K562 (cell line): ENCODE measurements around the gene OVCA2. TPM values are rescaled to one million over a fixed set of nuclear protein-coding genes. Genes with fewer than 3 reads are reported as not detected.

ENCODE experiments used
- ATAC-seq: fragments of 200-7000 bp; cut with Tn5 transposase; 3 replicates; pipeline ENCODE4 v1.9.1; 2020; ENCODE audit warnings: moderate library complexity
- BruUV-seq: library from RNA; stranded (reverse); fragments of 400-500 nt; replicated peaks from 2 replicates; lab custom pipeline; 2021; lab: Mats Ljungman, UMichigan
- CTCF ChIA-PET: fragments of 300-600 bp; formaldehyde crosslinking; extraction: SDS; loops from one replicate; lab custom pipeline; 2021; ENCODE audit warnings: low intra/inter-chr PET ratio; lab: Yijun Ruan, JAX
- POLR2A ChIA-PET: fragments of 300-600, 350-650 bp; sonication (Branson Sonifier 250); formaldehyde crosslinking; extraction: SDS; loops from one replicate; lab custom pipeline; 2021; ENCODE audit warnings: antibody characterized with exemption, inconsistent platforms; lab: Yijun Ruan, JAX
- DNase-seq, 4 experiments: peaks; one replicate each; pipeline versions ENCODE4 v3.0.0 to v3.0.0-alpha.2; 2011 to 2018; ENCODE audit warnings: low spot score in 3 of 4, mixed read lengths in 3 of 4; ENCODE audit errors: extremely low read depth in 1 of 4
- FAIRE-seq: peaks from 2 replicates; lab custom pipeline; 2011; peaks lifted over from hg19 to GRCh38; lab: Jason Lieb, UNC
- H2AFZ ChIP-seq: 2 replicates; pipeline ENCODE4 v1.6.0; 2011; ENCODE audit warnings: low read depth, low read length, control low read depth, inconsistent platforms
- H3K27ac ChIP-seq: fragments of 200-600 bp; 3 replicates; pipeline ENCODE4 v1.8.0; 2011; ENCODE audit warnings: low read depth, mild to moderate bottlenecking, control low read depth, inconsistent platforms, low read length, moderate library complexity, mixed read lengths; ENCODE audit errors: extremely low read depth
- H3K27me3 ChIP-seq, 2 experiments: fragments of 300-600 bp in 1 of 2; 2 replicates in 1 of 2; 3 replicates in 1 of 2; pipeline versions ENCODE4 v1.6.0 to v1.8.0; 2011; ENCODE audit warnings: inconsistent platforms in 2 of 2, low read length in 2 of 2, mild to moderate bottlenecking in 1 of 2, mixed read lengths in 1 of 2, moderate library complexity in 1 of 2; ENCODE audit not compliant: control insufficient read depth in 2 of 2, insufficient read depth in 2 of 2
- H3K36me3 ChIP-seq: fragments of 300-600 bp; 3 replicates; pipeline ENCODE4 v1.8.0; 2011; ENCODE audit warnings: mild to moderate bottlenecking, low read length, inconsistent platforms; ENCODE audit not compliant: control insufficient read depth, insufficient read depth
- H3K4me1 ChIP-seq, 2 experiments: fragments of 200-600 bp in 1 of 2; replicated peaks in 1 of 2; 2 replicates in 1 of 2; 3 replicates in 1 of 2; pipeline versions ENCODE4 v1.5.1 to v1.8.0; 2011; ENCODE audit warnings: inconsistent platforms in 2 of 2, low read length in 2 of 2, mild to moderate bottlenecking in 1 of 2, mixed read lengths in 1 of 2, moderate library complexity in 1 of 2; ENCODE audit not compliant: control insufficient read depth in 2 of 2, insufficient read depth in 2 of 2
- H3K4me2 ChIP-seq: 2 replicates; pipeline ENCODE4 v1.6.1; 2011; ENCODE audit warnings: low read length, control low read depth, inconsistent platforms, mixed read lengths; ENCODE audit not compliant: insufficient read depth
- H3K4me3 ChIP-seq: fragments of 200-600 bp; sonication (generic), shearing (Covaris generic); 2 replicates; pipeline ENCODE4 v1.5.1; 2016; ENCODE audit warnings: control low read depth, inconsistent platforms
- H3K79me2 ChIP-seq: fragments of 200-600 bp; 3 replicates; pipeline ENCODE4 v1.8.0; 2011; ENCODE audit warnings: low read length, inconsistent platforms; ENCODE audit not compliant: control insufficient read depth, insufficient read depth
- H3K9ac ChIP-seq, 2 experiments: 2 replicates each; pipeline versions ENCODE4 v1.6.0 to v1.6.1; 2011; ENCODE audit warnings: low read depth in 2 of 2, low read length in 2 of 2, control low read depth in 1 of 2, inconsistent platforms in 1 of 2, mild to moderate bottlenecking in 1 of 2, mixed read lengths in 1 of 2; ENCODE audit not compliant: insufficient read depth in 1 of 2
- H3K9me1 ChIP-seq: one replicate; pipeline ENCODE4 v1.6.0; 2011; ENCODE audit warnings: inconsistent platforms, mild to moderate bottlenecking, low read length, moderate library complexity; ENCODE audit not compliant: control insufficient read depth, insufficient read depth
- H3K9me3 ChIP-seq: replicated peaks from 2 replicates; pipeline ENCODE4 v1.5.1; 2011; ENCODE audit warnings: low read depth, low read length, inconsistent platforms; ENCODE audit not compliant: control insufficient read depth, insufficient read depth
- H4K20me1 ChIP-seq: replicated peaks from 2 replicates; pipeline ENCODE4 v1.6.1; 2011; ENCODE audit warnings: low read length, inconsistent platforms, mixed read lengths; ENCODE audit not compliant: control insufficient read depth, insufficient read depth
- GABPA ChIP-seq: fragments of 200-800 bp; sonication (Bioruptor generic); conservative IDR thresholded peaks from 2 replicates; pipeline ENCODE4 v1.6.1; 2016; ENCODE audit warnings: low read depth, missing genetic modification characterization, missing compliant biosample characterization
- RHOXF2B ChIP-seq: fragments of 250-450 bp; sonication (Bioruptor Pico); conservative IDR thresholded peaks from 2 replicates; pipeline ENCODE4 v1.5.1; 2021
- SMAD1 ChIP-seq: fragments of 150-350 bp; IDR thresholded peaks from 2 replicates; pipeline ENCODE4 v1.6.1; 2014; ENCODE audit warnings: low read length, low read depth; ENCODE audit not compliant: partially characterized antibody
- WGBS: fragments of 100-300 bp; shearing (Covaris generic); methylation state at CpG from one replicate; pipeline ENCODE4 v1.1.6; 2016; ENCODE audit warnings: low coverage, mixed read lengths; ENCODE audit not compliant: insufficient coverage; ENCODE audit errors: missing lambda C conversion rate; 5-methylcytosine and 5-hydroxymethylcytosine counted together
- in situ Hi-C: fragments of 300-500 bp; cut with MboI; formaldehyde crosslinking; loops from 4 replicates; pipeline ENCODE4 v1.15.0; 2018; ENCODE audit warnings: inconsistent platforms, mixed read lengths
- intact Hi-C: fragments of 100-400 bp; cut with micrococcal nuclease; formaldehyde crosslinking; loops from 2 replicates; pipeline ENCODE4 v1.14.2; 2022
- polyA plus RNA-seq, 8 experiments: library from polyadenylated mRNA; depleted of rRNA in 4 of 8; stranded (reverse) in 5 of 8; unstranded in 3 of 8; fragments of >200 nt; fragmentation: Nextera tagmentation in 2 of 8; fragmentation: Illumina TruSeq in 1 of 8; extraction: Ambion mirVana in 2 of 8; extraction: Trizol in 1 of 8; gene quantifications; 2 replicates each; pipeline versions ENCODE4 v1.2.1 to v1.2.3, GENCODE V29; 2011 to 2014; ENCODE audit warnings: inconsistent platforms in 1 of 8, missing spikeins in 1 of 8
- total RNA-seq, 7 experiments: library from RNA; depleted of rRNA in 6 of 7; stranded (reverse); fragments of >200 nt in 6 of 7; fragmentation: Illumina TruSeq in 2 of 7; extraction: Trizol in 2 of 7; gene quantifications; 2 replicates each; pipeline versions ENCODE4 v1.2.1 to v1.2.3, GENCODE V29; 2011 to 2021; ENCODE audit warnings: low replicate concordance in 1 of 7
- TF ChIP-seq, protein P1 (sequence below): fragments of 250-450 bp; sonication (Bioruptor Pico); IDR thresholded peaks from 2 replicates; pipeline ENCODE4 v1.4.0; 2020

Gene OVCA2
- total and polyA plus RNA-seq, 9 of the 15 experiments (the other 6 are each of a cell fraction or from before 2014, with no cell fraction given) = 3.0 to 23.7 (median 14.1) TPM

DNA sequence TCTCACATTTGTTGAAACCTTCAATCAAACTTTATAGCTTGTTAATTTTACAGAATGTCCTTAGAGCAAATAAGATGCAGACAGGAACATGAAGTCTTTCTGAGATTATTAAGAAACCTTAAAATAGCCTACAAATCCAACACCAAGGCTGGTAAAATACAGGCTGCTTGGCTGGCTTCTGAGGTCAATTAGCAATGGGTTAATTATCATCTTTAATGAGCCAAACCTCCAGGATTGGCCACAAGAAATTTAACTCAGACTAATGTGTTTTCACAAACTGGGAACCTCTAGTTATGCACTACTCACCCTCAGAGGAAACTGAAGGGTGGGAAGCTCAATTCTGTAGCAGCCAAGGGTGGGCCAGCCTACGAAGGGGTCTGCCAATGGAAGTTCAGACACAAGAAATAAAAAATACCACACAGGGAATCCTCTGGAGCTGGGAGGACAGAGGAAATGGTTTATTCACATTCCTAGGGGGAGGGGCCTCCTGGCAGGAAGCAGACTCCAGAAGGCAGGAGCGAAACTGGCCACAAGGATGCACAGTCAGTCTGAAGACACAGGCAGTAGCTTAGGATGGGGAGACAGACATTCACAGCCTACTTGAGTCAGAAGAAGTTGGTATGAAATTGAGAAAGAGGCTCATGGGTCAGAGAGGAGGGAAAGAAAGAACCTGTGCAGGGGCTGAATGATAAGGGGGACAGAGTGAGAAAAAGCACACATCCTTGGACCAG lies 49.1 kb downstream of the OVCA2 start:
- in situ Hi-C loops (no loop called here), intact Hi-C loops (no loop called here)
- ChIA-PET POLR2A (interaction anchor here (1.2 to 2.7 kb wide), 2 partner anchors 9 to 12 kb away, joined by 4 to 7 read pairs; no protein-coding TSS in a partner anchor), CTCF (no interaction called here)
- Histone ChIP-seq H3K4me1 (peaks cover 19 to 29% of the 10 kb centered on the region in 2 experiments), H3K27me3 (no peaks in the 10 kb centered on the region), H3K4me3 (no peak overlapping the region), H4K20me1 (no peaks in the 10 kb centered on the region), H3K9me3 (no peaks in the 10 kb centered on the region), H3K9ac (no peak overlapping the region), H3K9me1 (peaks cover 4% of the 10 kb centered on the region), H3K4me2 (no peak overlapping the region), H3K27ac (no peak overlapping the region), H3K79me2 (no peaks in the 10 kb centered on the region), H3K36me3 (peaks cover 4% of the 10 kb centered on the region; the same call in 1 of the 3 replicates), H2AFZ (no peak overlapping the region)
- WGBS = 58% methylated on average over 2 of the region's 2 CpGs
- BruUV-seq = no TSS peak
- DNase-seq (peak in 2 of 4 experiments; percentile 17 to 23), FAIRE-seq (no peak), ATAC-seq (no peak)
- TF ChIP-seq SMAD1 = no peak
- 0 out of 2 replicates have a peak, but pooled peaks have one; percentile 7 for TF ChIP-seq GABPA (tag)
- TF ChIP-seq RHOXF2B (CRISPR knock-in tag) = no peak
- TF ChIP-seq, protein P1, sequence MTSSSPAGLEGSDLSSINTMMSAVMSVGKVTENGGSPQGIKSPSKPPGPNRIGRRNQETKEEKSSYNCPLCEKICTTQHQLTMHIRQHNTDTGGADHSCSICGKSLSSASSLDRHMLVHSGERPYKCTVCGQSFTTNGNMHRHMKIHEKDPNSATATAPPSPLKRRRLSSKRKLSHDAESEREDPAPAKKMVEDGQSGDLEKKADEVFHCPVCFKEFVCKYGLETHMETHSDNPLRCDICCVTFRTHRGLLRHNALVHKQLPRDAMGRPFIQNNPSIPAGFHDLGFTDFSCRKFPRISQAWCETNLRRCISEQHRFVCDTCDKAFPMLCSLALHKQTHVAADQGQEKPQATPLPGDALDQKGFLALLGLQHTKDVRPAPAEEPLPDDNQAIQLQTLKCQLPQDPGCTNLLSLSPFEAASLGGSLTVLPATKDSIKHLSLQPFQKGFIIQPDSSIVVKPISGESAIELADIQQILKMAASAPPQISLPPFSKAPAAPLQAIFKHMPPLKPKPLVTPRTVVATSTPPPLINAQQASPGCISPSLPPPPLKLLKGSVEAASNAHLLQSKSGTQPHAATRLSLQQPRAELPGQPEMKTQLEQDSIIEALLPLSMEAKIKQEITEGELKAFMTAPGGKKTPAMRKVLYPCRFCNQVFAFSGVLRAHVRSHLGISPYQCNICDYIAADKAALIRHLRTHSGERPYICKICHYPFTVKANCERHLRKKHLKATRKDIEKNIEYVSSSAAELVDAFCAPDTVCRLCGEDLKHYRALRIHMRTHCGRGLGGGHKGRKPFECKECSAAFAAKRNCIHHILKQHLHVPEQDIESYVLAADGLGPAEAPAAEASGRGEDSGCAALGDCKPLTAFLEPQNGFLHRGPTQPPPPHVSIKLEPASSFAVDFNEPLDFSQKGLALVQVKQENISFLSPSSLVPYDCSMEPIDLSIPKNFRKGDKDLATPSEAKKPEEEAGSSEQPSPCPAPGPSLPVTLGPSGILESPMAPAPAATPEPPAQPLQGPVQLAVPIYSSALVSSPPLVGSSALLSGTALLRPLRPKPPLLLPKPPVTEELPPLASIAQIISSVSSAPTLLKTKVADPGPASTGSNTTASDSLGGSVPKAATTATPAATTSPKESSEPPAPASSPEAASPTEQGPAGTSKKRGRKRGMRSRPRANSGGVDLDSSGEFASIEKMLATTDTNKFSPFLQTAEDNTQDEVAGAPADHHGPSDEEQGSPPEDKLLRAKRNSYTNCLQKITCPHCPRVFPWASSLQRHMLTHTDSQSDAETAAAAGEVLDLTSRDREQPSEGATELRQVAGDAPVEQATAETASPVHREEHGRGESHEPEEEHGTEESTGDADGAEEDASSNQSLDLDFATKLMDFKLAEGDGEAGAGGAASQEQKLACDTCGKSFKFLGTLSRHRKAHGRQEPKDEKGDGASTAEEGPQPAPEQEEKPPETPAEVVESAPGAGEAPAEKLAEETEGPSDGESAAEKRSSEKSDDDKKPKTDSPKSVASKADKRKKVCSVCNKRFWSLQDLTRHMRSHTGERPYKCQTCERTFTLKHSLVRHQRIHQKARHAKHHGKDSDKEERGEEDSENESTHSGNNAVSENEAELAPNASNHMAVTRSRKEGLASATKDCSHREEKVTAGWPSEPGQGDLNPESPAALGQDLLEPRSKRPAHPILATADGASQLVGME (CRISPR knock-in tag) = no peak
